Measurements from ENCODE around the gene NCOA7.
A peak's percentile ranks its signal among the peaks of the same experiment; 100 is the strongest.
"Not testable (repeated sequence)": the region's sequence is repeated elsewhere in the genome, so short reads cannot be mapped to it uniquely, and the experiment has no call there.

The NCOA7 gene

DNA sequence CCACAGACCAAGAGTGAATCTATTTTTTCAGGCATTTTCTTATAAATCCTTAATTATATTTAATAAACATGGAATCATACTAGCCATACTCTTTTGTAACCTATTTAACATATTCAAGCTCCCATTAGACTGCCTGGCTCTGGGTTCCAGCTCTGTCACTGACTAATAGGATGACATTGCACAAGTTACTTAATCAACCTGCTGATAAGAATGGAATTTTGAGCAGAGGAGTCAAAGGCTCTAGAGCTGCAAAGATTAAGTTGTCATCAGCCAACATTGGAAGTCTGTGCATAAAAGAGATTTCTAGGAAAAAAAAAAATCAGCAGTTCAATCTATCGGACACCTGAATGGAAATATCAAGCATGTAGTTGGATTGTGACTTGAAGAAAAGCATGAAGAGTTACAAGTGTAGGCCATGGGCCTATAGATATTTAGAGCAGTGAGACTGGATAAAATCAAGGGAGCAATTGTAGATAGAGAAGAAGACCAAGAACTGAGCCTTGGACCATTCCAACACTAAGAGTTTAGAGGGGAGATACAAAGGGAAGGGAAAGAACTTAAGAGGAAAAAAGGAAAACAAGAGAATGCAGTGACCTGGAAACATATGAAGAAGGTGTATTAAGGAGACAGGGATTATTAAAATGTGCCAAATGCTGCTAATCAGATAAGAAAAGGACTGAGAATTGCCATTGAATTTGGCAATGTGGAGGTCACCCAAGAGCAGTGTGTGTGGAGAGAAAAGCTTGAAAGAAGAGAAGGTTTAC, 154.8 kb downstream of the NCOA7 start:
- no peak for DNase-seq (ENCODE audit: low read depth in 3 of 3)

DNA sequence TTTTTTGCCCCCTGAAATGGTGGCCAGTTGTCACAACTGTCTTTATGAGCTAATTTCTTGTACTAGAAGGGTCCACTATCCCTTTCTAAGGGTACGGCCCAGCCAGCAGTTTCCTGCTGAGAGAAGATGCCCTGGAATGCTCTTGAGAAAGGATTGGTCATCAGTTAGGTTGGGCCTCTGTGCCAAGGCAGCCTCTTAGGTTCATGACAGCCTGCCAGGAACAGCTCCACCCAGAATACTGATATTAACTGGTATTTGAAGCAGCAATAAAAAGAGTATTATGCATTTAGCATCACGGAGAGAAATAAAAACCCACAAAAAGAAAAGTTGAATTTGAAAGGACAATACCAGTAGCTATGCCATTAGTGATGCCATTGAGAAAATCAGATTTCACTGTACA, 156.9 kb downstream of the NCOA7 start:
- DNase-seq (ENCODE audit: low read depth in 3 of 3), result no peak

- no peak for DNase-seq (ENCODE audit: low read depth in 3 of 3)
These were observed 157.7 kb downstream of the NCOA7 start for GRCh38 chr6:125948455-125948854.

DNA sequence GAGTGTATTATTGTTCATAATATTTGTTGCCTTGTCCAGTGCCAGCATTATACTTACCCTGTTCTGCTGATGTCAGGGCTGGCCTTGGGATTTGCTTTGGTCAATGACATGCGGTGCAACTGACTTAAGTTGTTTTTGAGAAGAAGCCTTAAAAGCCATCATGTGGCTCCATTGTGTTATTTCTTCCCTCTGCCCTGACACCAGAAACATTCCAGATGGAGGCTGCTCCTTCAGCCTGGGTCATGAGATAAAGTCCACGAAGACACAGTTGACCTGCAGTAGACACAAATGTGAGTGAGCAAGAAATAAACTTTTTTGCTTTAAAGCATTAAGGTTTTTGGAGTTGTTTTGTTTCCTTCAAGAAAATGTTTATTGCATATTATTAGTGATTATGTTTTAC, 158.3 kb downstream of the NCOA7 start:
- DNase-seq (ENCODE audit: low read depth in 3 of 3), result no peak

DNA sequence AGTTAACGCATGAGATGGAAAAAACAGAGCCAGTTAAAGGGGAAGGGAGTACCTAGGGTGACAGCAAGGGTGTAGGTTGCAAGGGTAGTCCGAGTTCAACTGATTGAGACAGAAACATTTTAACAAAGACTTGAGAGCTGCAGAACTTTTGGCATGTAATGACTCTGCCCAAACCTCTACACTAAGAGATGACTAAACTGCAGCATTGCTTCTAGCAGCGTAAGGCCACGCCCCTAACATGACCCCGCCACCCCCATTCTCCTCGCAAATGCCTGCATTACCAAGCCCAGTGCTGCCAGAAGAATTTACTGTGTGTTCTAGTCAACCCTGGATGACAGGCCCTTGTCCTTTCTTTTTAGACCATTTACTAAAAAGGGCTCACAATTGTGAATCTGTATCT, 159.5 kb downstream of the NCOA7 start:
- DNase-seq (ENCODE audit: low read depth in 3 of 3), result no peak

DNA sequence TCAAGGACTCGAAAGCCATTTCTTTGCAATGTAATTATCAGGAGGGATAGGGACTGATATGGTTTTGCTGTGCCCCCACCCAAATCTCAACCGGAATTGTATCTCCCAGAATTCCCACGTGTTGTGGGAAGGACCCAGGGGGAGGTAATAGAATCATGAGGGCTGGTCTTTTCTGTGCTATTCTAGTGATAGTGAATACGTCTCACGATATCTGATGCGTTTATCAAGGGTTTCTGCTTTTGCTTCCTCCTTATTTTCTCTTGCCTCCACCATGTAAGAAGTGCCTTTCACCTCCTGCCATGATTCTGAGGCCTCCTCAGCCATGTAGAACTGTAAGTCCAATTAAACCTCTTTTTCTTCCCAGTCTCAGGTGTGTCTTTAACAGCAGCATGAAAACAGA, 160.0 kb downstream of the NCOA7 start:
- not testable (repeated sequence) for DNase-seq (ENCODE audit: low read depth in 3 of 3)

GRCh38 chr6:125951323-125951722, 160.6 kb downstream of the NCOA7 start:
- no peak for DNase-seq (ENCODE audit: low read depth in 3 of 3)

GRCh38 chr6:125952764-125953501, 162.2 kb downstream of the NCOA7 start:
- DNase-seq (ENCODE audit: low read depth in 3 of 3), result no peak

- no peak for DNase-seq (ENCODE audit: low read depth in 3 of 3)
These were observed 162.7 kb downstream of the NCOA7 start for GRCh38 chr6:125953502-125953875.

DNA sequence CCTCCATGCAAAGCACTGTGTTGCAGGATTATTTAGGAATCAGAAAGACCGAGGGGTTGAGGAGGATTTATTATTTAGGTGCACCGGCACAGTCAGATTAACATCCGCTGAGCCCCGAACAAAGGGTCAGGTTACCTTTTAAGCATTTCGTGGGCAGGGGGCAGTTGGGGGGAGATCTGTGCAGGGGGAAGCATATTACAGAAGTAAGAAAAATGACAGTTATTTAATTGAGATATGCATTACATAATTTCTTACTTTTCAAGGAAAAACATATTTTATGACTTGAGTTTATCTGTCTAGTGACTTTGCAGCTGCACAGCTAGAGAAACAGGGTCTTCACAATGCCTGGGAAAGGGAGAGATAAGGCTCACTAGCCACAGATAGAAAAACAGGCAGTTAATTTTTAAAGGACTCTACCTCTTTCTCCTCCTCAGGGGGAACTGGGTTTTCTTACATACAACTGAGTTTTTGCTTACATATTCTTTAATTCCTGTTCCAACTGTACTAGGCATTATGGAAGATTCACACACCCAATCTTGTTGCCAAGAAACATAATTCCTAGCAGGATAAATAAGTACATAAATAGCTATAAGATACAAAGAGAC, 164.1 kb downstream of the NCOA7 start:
- DNase-seq (ENCODE audit: low read depth in 3 of 3), result no peak

GRCh38 chr6:125955973-125956372, 165.2 kb downstream of the NCOA7 start:
- no peak for DNase-seq (ENCODE audit: low read depth in 3 of 3)

DNA sequence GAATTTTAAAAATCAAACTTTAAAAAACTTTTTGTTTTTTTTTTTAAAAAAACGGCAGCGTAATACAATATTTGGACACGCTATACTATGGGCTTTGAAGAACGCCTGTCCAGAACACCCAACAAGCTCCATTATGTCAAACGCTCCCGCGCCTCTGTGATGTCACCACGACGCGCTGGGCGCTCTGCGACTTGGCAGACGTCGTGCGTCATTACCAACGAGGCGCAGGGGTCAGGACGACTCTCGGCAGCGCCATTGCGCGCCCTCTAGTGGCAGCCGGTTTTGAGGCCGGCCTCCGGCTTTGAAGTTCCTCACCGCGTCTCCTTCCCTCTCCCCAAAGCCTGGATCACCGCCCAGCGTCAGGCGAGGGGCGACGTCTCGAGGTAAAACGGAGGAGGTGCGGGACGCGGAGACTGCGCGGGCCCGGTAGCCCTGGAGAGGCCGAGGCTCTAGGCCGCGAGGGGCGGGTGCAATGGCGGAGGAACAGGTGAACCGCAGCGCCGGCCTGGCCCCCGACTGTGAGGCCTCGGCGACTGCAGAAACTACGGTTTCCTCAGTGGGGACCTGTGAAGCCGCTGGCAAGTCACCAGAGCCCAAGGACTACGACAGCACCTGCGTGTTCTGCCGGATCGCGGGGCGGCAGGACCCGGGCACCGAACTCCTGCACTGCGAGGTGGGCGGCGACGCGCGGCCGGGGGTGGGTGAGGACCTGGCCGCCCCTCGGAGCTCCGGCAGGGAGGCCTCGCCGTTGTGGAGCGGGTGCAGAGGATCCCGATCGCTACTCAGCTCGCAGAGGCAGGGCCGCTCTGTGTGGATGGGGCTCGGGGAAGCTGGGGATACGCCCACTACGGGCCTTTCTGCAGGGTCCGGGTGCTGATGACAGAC, 166.0 kb downstream of the NCOA7 start, which contains the start of gene HINT3:
HINT3 (plus strand) TSS at position 265 of the 885 bp plus-strand sequence; CDS start at position 473, 208 bp downstream.
- DNase-seq (ENCODE audit: low read depth in 3 of 3), result peak; percentile 95 to 98 (median 95)

DNA sequence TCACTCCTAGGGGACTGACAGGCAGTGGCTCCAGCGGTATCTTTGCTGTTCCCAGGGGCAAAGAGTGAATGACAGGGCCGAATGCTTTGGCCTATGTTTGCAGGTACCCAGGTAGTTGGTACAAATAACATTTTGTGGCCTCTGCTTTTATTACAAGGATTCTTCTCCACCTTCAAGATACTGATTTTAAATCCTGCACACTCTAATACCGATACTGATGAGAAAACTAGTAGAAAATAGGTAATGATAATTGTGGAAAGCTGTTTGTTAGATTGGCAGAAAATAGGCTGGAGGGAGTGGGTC, 166.6 kb downstream of the NCOA7 start:
- no peak for DNase-seq (ENCODE audit: low read depth in 3 of 3)

DNA sequence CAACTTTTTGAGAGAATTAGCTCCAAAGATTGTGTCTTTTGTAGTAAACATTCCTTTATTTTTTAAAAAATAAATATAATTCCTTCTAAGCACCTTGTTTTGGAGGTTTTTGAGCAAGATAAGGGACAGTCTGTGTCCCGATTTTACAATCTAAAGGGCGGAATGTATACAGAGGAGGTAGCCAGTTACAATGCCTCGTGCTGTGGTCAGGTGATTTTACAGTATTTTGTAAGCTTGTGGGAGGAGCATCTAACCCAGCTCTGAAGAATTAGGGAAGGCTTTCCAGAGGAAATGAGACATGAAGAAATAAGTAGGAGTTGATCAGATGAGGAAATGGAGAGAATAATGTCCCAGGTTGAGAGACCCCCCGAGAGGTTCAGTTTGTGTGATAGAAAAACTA, 167.1 kb downstream of the NCOA7 start:
- no peak for DNase-seq (ENCODE audit: low read depth in 3 of 3)

- no peak for DNase-seq (ENCODE audit: low read depth in 3 of 3)
These were observed 168.3 kb downstream of the NCOA7 start for GRCh38 chr6:125959041-125959440.

DNA sequence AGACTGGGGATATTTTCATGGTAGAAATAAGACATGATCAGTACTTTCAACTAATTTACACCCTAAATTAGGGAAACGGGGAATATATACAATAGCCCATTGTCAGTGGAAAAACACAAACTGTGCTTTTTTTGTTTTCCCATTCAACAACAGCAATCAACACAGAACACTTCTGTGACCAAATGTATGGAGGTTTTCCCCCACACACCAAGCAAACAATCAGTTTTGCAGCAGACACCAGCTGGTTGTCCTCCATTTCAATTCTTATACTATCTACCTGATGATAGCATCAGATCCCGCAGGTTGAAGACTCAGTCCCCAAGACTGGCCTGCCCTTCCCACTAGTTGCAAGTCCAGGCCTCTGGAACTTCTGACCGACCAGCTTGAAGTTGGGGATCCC, 170.4 kb downstream of the NCOA7 start:
- DNase-seq (ENCODE audit: low read depth in 3 of 3), result no peak

DNA sequence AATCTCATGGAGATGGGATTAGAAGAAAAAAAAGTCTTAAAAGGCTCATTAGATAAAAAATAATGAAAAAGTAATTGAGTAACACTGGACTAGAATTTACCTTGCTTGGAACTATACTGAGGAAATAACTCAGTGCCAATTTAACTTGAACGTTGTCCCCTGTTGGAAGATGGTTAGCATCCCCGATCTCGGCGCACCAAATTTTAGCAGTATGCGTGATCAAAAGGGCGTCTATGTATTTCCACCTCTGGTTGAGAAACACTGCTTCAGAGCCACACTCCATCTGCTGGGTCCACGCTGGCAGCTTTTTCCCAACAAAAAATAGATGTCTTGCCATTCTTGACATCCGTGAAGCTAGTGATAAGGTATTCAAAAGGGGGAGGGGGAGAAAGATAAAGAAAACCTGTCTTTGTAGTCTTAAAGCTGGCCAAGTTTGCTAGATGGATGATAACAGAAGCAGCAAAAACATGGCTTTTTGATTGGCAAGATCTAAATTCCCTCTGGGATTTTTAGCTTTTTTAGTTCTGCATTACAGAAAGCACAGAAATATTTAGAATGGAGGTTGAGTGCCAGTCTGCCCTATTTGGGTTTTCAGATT, 172.2 kb downstream of the NCOA7 start:
- no peak for DNase-seq (ENCODE audit: low read depth in 3 of 3)

DNA sequence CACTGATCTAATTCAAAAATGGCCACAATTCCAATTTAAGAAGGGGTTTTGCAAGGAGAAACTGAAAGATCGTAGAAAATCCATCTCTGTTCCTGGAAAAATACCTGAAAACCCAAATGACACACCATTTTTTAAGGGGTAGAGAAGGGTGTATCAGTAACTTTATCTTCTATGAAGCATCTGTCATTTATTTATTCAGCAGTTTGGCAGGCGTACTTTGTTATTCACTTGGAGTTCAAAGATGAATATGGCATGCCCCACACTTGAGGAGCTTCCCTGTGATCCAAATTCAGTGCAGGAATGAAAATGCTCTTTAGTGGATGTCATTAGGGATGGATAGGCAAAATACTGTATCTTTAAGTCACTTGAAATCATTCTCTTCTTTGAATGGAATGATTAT, 173.1 kb downstream of the NCOA7 start:
- no peak for DNase-seq (ENCODE audit: low read depth in 3 of 3)

- no peak for DNase-seq (ENCODE audit: low read depth in 3 of 3)
These were observed 175.8 kb downstream of the NCOA7 start for GRCh38 chr6:125966569-125966968.

GRCh38 chr6:125968493-125968892, 177.7 kb downstream of the NCOA7 start:
- no peak for DNase-seq (ENCODE audit: low read depth in 3 of 3)

DNA sequence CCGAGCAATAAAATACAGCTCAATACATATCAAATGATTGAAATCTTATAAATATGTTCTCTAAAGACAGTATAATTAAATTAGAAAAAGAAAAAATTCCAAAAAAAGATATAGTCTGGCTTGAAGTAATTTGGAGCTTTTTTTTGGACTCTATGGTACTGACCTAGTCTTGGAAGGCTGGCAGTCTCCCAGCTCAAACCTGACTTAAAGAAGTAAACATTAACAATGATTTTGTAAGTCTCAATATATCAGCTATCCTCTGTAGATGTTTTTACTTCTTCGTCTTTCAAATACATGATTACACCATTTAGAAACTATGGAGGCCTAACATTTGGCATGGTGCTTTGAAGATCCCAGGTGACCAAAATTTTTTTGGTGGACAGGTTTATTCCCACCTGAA, 180.0 kb downstream of the NCOA7 start:
- DNase-seq (ENCODE audit: low read depth in 3 of 3), result no peak

DNA sequence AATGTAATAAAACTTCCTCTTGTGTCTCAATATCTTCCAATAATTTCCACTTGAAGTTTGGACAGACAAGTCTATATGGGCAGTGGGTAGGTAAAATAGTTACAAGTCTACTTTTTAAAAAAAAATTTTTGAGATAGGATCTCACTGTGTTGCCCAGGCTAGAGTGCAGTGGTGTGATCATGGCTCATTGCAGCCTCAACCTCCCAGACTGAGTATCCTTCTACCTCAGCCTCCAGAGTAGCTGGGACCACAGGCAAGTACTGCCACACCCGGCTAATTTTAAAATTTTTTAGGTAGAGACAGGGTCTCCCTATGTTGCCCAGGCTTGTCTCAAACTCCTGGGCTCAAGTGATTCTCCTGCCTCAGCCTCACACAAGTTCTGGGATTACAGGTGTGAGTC, 181.7 kb downstream of the NCOA7 start:
- DNase-seq (ENCODE audit: low read depth in 3 of 3), result not testable (repeated sequence)

All from stimulated activated CD4-positive, alpha-beta T cell treated with anti-CD3 and anti-CD28 coated beads, TNF-alpha, amount 100 ng/mL, for 4 hours (primary cell).